GM13977 (cell line): ENCODE results near the gene B3GALT5.

ENCODE experiments used
- DNase-seq: peaks from one replicate; pipeline ENCODE4 v3.0.0; 2012; ENCODE audit warnings: low spot score
- in situ Hi-C: fragments of 300-500 bp; cut with MboI; formaldehyde crosslinking; loops from one replicate; pipeline ENCODE4 v1.12.0; 2022; ENCODE audit warnings: low sequenced_read_pairs, low pct_unique_long_range_greater_than_20kb, mixed read lengths, inconsistent platforms; ENCODE audit not compliant: unreplicated experiment
- TF ChIP-seq, protein P1 (sequence below): IDR thresholded peaks from 2 replicates; pipeline ENCODE4 v1.5.1; 2012; ENCODE audit warnings: mild to moderate bottlenecking, control low read depth; ENCODE audit not compliant: insufficient read depth; ENCODE audit errors: extremely low read depth, missing control alignments

Gene B3GALT5

DNA sequence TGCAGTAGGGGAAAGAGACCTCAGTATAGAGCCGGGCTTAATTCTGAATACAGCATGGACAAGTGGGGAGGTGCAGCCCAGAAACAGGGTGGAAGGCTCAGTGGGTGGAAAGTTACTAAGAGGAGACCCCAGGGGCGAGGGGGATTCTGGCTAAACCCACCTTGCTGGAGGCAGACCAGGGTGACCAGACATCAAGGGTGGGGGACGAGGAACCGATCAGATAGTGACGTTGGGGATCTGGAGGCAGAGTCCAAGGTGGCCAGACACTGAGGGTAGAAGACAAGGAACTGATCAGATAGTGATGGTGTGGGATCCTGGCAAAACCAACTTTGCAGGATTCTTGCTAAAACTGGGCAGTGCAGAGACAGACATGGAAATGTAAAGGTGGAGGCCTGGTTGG lies 36.8 kb downstream of the B3GALT5 start:
- no peak for DNase-seq
- in situ Hi-C loops = no loop called here
- TF ChIP-seq, protein P1, sequence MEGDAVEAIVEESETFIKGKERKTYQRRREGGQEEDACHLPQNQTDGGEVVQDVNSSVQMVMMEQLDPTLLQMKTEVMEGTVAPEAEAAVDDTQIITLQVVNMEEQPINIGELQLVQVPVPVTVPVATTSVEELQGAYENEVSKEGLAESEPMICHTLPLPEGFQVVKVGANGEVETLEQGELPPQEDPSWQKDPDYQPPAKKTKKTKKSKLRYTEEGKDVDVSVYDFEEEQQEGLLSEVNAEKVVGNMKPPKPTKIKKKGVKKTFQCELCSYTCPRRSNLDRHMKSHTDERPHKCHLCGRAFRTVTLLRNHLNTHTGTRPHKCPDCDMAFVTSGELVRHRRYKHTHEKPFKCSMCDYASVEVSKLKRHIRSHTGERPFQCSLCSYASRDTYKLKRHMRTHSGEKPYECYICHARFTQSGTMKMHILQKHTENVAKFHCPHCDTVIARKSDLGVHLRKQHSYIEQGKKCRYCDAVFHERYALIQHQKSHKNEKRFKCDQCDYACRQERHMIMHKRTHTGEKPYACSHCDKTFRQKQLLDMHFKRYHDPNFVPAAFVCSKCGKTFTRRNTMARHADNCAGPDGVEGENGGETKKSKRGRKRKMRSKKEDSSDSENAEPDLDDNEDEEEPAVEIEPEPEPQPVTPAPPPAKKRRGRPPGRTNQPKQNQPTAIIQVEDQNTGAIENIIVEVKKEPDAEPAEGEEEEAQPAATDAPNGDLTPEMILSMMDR = no peak

DNA sequence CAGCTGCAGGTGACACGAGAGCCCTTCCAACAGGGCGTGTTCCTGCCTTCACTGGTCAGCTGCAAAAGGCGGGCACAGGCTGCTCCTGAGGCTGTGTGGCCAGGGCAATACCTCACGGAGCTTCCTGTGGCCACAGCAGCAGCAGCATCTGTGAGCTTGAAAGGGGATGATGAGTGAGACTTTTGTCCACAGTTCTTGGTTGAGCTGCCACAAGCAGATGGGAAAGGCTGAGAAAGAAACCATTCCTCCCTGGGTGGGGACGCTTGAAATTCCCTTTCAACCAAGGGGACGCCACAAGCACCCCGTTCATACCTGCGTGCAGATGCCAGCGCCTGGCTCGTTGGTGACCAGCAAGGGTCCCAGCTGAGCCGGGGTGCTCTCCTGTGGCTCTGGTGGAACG lies 37.6 kb downstream of the B3GALT5 start:
- TF ChIP-seq, protein P1 = no peak
- in situ Hi-C loops = no loop called here
- DNase-seq = no peak

DNA sequence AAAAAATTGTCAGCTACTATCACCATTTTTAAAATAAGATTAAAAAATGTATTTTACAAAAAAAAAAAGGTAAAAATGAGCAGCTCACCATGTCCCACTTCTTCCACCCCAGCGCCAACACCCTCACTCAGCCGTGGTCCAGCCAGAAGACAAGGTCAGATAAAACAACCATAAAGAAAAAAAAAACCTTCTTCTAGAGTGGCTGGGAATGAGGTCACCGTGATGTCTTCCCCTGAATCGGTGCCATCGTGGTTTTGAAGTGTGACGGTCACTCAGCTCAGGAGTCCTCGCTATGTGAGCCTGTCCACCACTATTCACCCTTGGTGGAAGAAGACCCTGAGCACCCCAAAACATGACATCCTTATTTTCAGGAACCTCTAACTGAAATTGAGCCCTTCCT lies 38.1 kb downstream of the B3GALT5 start:
- in situ Hi-C loops = no loop called here
- TF ChIP-seq, protein P1 = no peak
- no peak for DNase-seq

DNA sequence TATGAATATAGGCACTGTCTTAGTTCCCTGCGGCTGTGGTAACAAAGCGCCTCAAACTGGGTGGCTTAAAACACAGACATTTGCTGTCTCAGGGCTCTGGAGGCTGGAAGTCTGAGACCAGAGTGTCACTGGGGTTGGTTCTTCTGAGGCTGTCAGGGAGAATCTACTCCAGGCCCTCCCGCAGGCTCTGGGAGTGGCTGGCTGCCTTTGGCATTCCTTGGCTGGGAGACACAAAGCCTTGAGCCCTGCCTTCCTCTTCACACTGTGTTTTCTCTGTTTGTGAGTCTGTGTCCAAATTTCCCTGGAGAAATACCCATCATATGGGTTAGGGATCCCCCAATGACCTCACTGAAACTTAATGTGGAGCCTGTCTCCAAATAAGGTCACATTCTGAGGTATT lies 38.5 kb downstream of the B3GALT5 start:
- TF ChIP-seq, protein P1 = no peak
- in situ Hi-C loops = no loop called here
- DNase-seq = no peak

DNA sequence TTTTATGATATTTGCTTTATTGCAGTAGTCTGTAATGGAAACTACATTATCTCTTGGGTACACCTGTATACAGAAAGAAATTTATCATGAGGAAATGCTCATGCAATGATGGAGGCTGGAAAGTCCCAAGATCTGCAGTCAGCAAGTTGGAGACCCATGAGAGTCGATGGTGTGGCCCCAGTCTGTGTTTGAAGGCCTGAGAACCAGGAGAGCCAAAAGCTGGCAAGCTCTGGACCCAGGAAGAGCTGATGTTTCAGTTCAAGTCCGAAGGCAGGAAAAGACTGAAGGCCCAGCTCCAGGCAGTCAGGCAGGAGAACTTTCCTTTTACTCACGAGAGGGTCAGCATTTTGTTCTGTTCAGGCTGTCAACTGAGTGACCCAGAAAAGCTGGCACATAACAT lies 42.2 kb downstream of the B3GALT5 start:
- TF ChIP-seq, protein P1 = no peak
- DNase-seq = no peak
- in situ Hi-C loops = no loop called here

DNA sequence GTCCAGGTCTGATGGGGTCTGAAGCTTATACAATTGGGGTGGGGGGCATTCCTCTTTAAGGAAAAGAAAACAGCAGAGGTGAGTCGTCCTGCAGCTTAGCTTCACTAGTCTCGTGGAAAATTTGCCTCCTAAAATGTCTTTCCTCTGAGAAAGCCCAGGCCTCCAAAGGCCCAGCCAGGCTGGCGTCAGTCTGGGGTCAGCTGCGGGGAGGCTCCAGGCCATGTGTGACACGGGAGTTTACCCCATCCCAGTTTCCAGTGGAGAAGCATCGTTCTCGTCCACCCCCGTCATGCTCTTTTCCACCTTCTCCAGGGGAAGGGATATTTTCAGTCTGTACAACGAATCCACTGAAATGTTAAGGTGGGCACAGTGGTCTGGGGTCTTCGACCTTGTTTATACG lies 42.8 kb downstream of the B3GALT5 start:
- in situ Hi-C loops = no loop called here
- no peak for DNase-seq
- TF ChIP-seq, protein P1 = no peak

DNA sequence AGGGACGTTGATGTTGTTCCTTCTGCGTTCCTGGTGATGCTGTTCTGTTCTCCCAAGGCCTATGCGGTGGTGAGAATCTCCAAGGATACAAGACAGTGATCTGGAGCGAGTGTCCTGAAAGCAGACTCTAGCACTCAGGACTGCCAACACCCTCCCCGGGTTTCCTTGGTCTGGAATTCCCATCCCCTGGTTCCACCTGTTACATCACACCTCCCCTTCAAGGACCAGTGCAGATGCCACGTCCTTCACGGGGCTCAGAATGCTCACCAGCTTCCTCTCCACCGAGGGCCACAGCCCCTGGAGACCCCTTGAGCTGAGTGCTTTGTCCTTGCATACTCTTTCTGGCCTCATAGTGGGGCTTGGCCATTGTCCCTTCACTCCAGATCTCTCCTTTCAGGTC lies 43.5 kb downstream of the B3GALT5 start:
- TF ChIP-seq, protein P1 = no peak
- no peak for DNase-seq
- in situ Hi-C loops = no loop called here
